ENCODE data around the gene SLC29A3. TPM values are rescaled to one million over a fixed set of nuclear protein-coding genes. Genes with fewer than 3 reads are reported as not detected.
A peak's percentile ranks its signal among the peaks of the same experiment; 100 is the strongest.

Gene SLC29A3
- total and polyA plus RNA-seq, 2 donors: 4.8 to 8.3 TPM

DNA sequence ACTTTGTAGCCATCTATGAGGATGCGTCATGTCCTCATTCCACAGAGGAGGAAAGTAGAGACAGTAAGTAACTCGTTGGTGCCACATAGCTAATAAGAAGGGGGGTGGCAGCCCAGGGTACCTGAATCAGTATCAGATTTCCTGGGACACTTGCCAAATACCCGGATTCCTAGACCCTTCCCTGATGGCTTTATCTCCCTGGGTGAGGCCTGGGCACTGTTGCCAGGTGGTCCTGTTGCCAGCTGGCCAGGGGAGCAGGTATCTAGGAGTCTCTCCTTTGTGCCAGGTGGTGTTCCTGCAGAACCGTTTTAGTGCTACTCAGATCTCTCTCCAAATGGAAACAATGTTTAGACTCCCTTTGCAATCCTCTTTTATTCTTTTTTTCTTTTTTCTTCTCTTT is 12.7 kb downstream of the SLC29A3 start:
- no peaks in the 10 kb centered on the region for H3K4me1 ChIP-seq (ENCODE audit: insufficient read depth)
- no peak overlapping the region for H3K27ac ChIP-seq (ENCODE audit: low read depth)
- H3K36me3 ChIP-seq (ENCODE audit: insufficient read depth): peaks cover 2% of the 10 kb centered on the region
- no peak overlapping the region for H3K4me3 ChIP-seq (ENCODE audit: low read depth, low read length)
- 63% methylated on average over 4 of the region's 4 CpGs for WGBS
- DNase-seq (ENCODE audit: extremely low spot score): no peak

DNA sequence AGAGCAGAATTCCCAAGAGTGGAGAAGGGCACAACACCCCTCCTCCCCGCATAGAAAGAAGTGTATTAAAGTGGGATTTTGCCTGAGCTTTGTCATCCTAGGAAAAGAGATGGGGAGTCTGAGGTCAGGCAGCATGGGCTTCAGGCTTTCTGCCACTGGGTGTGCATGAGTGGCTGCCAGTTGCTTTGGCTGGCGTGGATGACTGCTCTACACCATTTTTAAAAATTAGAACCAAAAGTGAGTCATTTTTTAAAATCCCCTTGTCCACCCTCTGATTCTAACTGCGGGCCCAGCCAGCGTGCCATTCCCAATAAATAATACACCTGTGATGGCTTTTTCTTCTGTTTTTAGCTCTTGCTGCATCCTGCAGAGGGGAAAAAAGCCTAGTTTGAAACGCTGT is 13.4 kb downstream of the SLC29A3 start:
- Histone ChIP-seq H3K27ac (ENCODE audit: low read depth) (no peak overlapping the region), H3K4me3 (ENCODE audit: low read depth, low read length) (no peak overlapping the region), H3K4me1 (ENCODE audit: insufficient read depth) (no peaks in the 10 kb centered on the region), H3K36me3 (ENCODE audit: insufficient read depth) (no peaks in the 10 kb centered on the region)
- DNase-seq (ENCODE audit: extremely low spot score): no peak
- WGBS: 92% methylated on average over 5 of the region's 5 CpGs

DNA sequence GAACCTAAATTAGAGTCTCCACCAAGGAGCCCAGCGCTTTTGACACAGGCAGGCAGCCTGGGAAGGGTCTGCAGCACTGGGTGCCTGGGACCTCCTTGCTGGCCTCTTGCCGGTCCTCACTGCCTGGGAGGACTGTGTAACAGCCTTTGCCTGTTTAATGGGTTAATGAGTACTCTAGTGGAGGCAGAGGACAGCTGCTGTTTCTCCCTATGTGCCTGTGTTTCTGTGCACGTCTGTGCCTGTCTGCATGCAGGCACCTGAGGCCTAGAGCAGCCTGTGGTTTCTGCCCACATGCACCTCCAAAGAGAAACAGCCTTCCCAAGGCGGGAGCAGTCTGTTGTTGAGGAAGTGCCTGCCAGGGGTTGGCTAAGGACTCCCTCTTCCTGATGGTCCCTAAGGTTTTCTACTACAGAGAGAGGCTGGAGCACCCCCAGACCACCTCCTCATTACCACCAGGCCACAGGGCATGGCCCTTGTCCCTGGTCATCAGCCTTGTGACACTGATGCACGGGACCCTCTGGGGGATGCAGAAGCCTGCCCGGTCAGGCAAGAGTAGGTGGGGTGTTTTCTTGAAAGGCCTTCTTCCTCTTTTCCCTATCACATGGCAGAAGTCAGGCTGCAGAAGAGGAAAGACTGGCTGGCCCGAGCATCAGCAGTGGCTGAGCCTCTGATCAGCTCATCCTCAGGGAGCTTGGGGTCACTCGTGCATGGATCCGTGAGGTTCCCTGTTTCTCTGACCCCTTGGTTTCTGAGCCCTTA is 14.2 kb downstream of the SLC29A3 start:
- Histone ChIP-seq H3K4me1 (ENCODE audit: insufficient read depth) (no peaks in the 10 kb centered on the region), H3K27ac (ENCODE audit: low read depth) (no peak overlapping the region), H3K4me3 (ENCODE audit: low read depth, low read length) (no peak overlapping the region), H3K36me3 (ENCODE audit: insufficient read depth) (no peaks in the 10 kb centered on the region)
- 69% methylated on average over 9 of the region's 9 CpGs for WGBS
- no peak for DNase-seq (ENCODE audit: extremely low spot score)

DNA sequence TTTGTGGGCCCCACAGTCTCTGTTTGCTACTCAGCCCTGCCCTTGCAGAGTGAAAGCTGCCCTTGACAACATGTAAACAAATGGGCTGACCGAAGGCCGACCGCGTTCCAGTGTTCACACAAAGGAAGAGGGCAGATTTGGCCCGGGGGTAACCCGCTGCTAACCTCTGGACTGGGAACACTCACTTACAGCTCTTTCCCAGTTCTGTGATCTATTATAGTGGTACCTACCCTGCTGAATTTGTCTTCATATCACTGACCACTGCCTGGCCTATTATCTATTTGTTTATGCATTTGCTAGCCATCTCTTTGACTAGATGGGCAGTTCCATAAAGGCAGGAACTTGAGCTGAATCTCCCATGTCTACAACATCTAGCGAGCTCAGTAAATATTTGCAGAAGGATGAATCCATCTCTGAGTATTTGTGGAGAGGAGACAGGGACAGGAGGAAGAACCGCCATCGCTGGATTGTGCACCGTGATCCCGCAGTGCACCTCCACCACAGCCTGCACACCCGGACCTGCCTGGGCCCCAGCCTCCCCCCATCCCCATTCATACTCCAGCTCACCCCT is 15.2 kb downstream of the SLC29A3 start:
- no peaks in the 10 kb centered on the region for H3K4me1 ChIP-seq (ENCODE audit: insufficient read depth)
- H3K27ac ChIP-seq (ENCODE audit: low read depth): no peak overlapping the region
- H3K4me3 ChIP-seq (ENCODE audit: low read depth, low read length): no peak overlapping the region
- DNase-seq (ENCODE audit: extremely low spot score): no peak
- 67% methylated on average over 12 of the region's 12 CpGs for WGBS
- no peaks in the 10 kb centered on the region for H3K36me3 ChIP-seq (ENCODE audit: insufficient read depth)

DNA sequence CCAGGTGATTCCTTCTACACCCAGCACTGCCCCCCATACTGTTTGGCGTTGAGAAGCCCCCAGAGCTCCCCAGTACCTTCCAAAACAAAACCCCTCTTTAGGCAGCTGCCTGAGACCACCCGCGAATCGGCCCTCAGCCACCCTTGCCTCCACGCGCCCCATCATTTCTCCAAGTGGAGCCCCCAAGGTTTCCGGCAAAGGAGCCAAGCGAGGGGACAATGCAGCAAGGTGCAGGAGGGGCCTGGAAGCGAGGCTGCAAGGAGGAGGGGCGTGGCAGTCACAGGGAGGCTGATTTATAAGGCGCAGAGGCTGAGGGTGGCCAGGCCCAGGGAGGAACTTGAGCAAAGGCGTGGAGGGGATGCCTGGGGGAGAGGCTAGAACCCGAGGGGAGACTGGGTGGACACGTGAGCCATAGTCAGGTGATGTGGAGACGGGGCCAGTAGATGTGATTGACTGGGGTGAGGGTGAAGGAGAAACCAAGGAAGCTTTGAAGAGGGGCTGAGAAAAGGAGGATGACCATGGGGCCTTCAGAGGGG is 16.2 kb downstream of the SLC29A3 start:
- Histone ChIP-seq H3K36me3 (ENCODE audit: insufficient read depth) (no peaks in the 10 kb centered on the region), H3K4me1 (ENCODE audit: insufficient read depth) (no peaks in the 10 kb centered on the region), H3K4me3 (ENCODE audit: low read depth, low read length) (no peak overlapping the region), H3K27ac (ENCODE audit: low read depth) (no peak overlapping the region)
- 94% methylated on average over 15 of the region's 15 CpGs for WGBS
- DNase-seq (ENCODE audit: extremely low spot score): no peak

DNA sequence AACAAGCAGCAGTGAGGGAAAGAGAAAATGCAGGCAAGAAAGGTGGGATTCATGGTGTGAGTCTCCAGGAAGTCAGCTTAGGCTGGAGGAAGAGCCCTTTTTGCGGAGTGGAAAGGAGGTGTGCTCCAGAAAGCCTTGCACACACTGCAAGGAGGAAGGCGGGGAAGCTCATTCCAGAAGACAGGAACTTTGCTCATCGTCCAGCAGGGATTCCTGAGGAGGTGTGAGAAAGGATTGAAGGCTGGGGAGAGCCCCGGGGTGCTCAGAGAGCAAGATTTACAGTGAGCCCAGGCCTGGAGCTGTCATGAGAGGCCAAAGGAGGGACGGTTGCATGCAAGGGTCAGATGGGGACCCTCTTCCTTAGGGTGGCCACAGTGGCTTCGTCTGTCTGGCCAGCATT is 17.6 kb downstream of the SLC29A3 start:
- 76% methylated on average over 6 of the region's 6 CpGs for WGBS
- Histone ChIP-seq H3K4me1 (ENCODE audit: insufficient read depth) (no peaks in the 10 kb centered on the region), H3K36me3 (ENCODE audit: insufficient read depth) (no peaks in the 10 kb centered on the region), H3K27ac (ENCODE audit: low read depth) (no peak overlapping the region), H3K4me3 (ENCODE audit: low read depth, low read length) (no peak overlapping the region)
- no peak for DNase-seq (ENCODE audit: extremely low spot score)

DNA sequence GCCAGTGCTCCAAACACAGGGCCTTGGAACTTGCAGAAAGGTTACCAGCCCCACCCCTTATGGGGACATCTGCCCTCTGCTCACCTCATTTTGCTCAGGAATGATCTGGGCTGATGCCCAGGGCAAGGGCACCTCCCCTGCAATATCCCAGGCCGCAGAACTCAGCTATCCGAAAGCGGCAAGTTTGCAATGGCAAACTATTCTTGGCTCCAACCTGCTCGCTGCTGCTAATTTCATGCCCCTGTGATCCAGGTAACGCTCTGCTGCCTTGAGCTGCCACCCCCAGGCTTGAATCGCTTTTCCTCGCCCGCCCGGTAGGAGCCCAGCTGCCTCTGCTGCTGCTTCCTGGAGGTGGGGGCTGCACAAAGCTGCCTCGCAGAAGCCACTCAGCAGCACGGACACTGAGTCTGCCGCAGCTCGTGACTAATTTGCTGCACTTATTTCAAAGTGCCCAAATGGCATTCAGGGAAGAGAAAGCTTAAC is 18.2 kb downstream of the SLC29A3 start:
- no peaks in the 10 kb centered on the region for H3K36me3 ChIP-seq (ENCODE audit: insufficient read depth)
- 94% methylated on average over 13 of the region's 13 CpGs for WGBS
- H3K4me1 ChIP-seq (ENCODE audit: insufficient read depth): no peaks in the 10 kb centered on the region

DNA sequence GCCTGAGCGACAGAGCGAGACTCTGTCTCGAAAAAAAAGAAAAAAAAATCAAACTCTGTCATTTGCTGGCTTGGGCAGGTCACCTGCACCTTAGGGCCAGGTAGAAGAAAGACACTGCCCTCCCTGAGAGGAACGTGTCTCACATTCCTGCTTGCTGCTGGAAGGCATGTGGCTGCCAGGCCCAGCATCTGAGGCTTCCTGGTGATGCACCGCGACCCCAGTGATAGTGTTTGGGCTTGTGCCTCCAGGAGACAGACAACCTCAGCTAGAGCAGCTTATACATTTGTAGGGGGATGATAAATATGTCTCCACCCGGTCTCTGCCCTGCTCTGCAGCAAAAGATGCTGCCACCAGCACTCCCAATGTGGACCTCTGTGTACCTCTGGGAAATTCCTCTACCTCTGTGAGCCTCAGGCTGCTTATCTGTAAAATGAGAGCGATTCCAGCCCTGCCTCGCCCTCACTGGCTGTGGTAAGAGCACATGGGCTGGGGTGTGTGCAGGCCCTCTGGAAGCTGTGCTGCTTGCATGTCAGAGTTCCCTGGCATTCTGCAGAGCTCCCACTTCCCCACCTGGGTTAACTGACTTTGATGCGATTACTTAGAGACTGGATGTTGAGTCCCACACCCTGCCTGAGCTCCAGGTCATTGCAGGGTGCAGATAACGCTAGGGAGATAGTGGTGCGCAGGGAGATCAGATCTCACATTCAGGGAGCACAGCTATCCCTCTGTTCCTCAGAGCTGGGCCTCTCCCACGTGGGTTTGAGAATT is 19.9 kb downstream of the SLC29A3 start:
- Histone ChIP-seq H3K27ac (ENCODE audit: low read depth) (no peak overlapping the region), H3K4me1 (ENCODE audit: insufficient read depth) (no peaks in the 10 kb centered on the region), H3K36me3 (ENCODE audit: insufficient read depth) (no peaks in the 10 kb centered on the region), H3K4me3 (ENCODE audit: low read depth, low read length) (no peak overlapping the region)
- 85% methylated on average over 13 of the region's 13 CpGs for WGBS
- no peak for DNase-seq (ENCODE audit: extremely low spot score)

More for the DNA sequence above, 18.2 kb downstream of the SLC29A3 start:
- Histone ChIP-seq H3K27ac (ENCODE audit: low read depth) (no peak overlapping the region), H3K4me3 (ENCODE audit: low read depth, low read length) (no peak overlapping the region)
- DNase-seq (ENCODE audit: extremely low spot score): no peak

DNA sequence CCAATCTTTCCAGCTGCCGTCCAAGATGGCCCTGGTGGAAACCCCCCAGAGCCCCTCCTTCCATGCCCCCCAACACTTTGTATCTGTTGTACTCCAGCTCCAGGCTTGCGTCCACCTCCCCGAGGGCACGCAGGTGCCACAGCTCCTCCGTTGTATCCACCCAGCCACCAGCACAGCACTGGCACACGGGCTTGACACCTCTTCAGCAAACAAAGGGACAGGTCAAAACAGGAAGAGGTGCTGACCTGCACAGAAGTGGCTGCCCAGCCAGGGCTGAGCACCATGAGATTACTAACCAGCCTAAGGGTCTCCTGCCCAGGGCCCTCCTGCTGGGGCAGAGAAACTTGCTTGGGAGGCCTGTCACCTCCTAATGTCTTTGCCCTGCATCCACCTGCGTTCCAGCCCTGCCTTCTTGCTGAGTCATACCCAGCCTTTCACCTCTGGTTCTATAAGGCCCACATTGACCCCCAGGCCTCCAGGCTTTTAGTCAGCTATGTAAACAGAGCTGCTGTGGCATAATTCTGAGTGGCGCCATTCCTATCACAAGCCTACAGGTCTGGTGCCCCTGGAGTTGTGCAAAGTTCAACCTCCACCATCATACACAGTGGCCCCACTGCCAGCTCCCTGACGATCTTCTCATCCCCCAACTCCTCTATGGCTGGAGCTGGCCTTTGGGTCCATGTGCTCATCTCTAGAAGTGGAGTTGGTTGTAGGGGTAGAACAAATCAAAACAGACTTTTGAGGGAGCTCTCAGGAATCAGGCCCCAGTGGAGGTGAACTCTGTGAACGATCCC is 20.9 kb downstream of the SLC29A3 start:
- 92% methylated on average over 10 of the region's 10 CpGs for WGBS
- DNase-seq (ENCODE audit: extremely low spot score): no peak
- peak overlapping the region; percentile 15 for H3K27ac ChIP-seq (ENCODE audit: low read depth)
- no peaks in the 10 kb centered on the region for H3K36me3 ChIP-seq (ENCODE audit: insufficient read depth)
- no peak overlapping the region for H3K4me3 ChIP-seq (ENCODE audit: low read depth, low read length)
- no peaks in the 10 kb centered on the region for H3K4me1 ChIP-seq (ENCODE audit: insufficient read depth)

DNA sequence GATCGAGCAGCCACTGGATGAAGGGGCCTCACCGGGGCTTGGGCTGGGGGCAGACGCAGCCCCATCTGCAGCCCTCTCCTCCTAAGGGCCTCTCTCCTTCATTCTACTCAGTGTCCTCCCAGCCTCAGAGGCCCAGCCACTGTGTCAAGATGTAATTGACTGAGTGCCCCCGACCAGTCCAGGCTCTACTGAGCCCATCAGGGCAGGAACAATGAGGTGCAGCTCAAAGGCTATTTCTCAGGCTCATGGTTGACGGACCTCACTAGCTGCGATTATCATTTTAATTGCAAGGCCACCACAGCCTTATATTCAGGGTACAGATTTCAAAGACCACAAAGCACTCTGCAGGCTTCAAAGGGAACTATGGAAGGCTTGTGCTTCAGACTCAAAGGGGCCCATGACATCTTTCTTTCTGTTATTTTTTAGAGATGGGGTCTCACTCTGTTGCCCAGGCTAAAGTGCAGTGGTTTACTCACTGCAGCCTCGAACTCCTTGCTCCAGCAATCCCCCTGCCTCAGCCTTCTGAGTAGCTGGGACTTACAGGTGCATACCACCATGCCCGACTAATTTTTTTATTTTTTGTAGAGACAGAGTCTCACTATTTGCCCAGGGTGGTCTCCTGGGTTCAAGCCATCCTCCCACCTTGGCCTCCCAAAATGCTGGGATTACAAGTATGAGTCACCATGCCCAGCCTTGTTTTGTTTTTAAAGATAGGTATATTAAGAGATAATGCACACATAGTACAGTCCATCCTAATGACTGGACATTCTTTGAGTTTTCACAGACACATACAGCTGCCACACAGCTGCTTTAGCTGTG is 23.7 kb downstream of the SLC29A3 start:
- DNase-seq (ENCODE audit: extremely low spot score): no peak
- 93% methylated on average over 8 of the region's 8 CpGs for WGBS
- Histone ChIP-seq H3K4me3 (ENCODE audit: low read depth, low read length) (no peak overlapping the region), H3K4me1 (ENCODE audit: insufficient read depth) (no peaks in the 10 kb centered on the region), H3K36me3 (ENCODE audit: insufficient read depth) (no peaks in the 10 kb centered on the region), H3K27ac (ENCODE audit: low read depth) (no peak overlapping the region)

DNA sequence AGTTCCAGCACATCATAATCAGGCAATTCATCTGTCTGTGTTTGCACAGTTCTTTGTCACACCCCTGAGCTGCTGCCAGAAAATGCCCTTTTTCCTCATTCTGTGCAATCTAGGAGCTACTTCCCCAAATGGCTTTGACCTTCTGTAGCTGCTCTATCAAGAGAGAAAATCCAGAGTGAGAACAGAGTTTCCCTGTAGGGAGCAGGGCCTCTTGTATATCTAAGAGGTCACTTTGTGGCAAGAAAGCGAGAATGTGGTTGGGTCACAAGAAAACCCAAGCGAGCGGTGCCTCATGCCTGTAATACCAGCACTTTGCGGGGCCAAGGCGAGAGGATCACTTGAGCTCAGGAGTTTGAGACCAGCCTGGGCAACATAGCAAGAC is 24.3 kb downstream of the SLC29A3 start:
- 81% methylated on average over 5 of the region's 5 CpGs for WGBS
- no peak for DNase-seq (ENCODE audit: extremely low spot score)

DNA sequence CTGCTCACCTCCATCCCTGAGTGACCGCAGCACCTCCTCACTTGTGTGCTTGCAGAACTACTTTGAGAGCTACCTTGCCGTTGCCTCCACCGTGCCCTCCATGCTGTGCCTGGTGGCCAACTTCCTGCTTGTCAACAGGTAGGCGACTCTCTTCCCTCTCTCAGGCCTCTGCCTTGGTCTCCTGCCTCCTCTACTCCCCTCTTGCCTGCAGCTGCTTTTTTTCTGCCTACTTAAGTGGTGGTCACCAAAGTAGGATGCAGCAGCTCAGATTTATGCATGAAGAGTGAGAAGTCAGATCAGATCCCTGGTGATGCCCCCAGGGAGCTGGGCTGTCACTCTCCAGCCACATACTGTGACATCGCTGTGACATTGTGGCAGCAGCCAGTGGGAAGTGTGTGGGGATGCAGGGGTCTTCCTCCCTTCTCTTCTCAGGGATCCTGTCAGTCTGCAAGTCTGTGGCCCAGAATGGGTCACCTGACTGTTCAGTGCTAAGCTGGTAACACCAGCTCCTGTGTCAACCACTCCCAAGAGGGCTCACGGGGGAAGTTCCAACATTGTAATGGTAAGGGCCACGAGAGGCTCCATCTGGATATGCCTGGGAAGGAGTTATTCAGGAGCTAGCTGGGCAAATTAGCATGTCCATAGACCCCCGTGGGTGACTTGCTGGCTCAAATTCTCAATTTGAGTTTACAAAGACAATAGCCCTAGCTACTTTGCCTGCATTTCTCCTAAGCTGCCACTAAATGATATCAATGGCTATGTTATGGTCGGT is 25.3 kb downstream of the SLC29A3 start:
- no peak for DNase-seq (ENCODE audit: extremely low spot score)
- Histone ChIP-seq H3K27ac (ENCODE audit: low read depth) (no peak overlapping the region), H3K36me3 (ENCODE audit: insufficient read depth) (no peaks in the 10 kb centered on the region), H3K4me1 (ENCODE audit: insufficient read depth) (no peaks in the 10 kb centered on the region), H3K4me3 (ENCODE audit: low read depth, low read length) (no peak overlapping the region)
- WGBS: 86% methylated on average over 9 of the region's 9 CpGs

More for the DNA sequence above, 24.3 kb downstream of the SLC29A3 start:
- Histone ChIP-seq H3K4me1 (ENCODE audit: insufficient read depth) (no peaks in the 10 kb centered on the region), H3K4me3 (ENCODE audit: low read depth, low read length) (no peak overlapping the region), H3K36me3 (ENCODE audit: insufficient read depth) (no peaks in the 10 kb centered on the region), H3K27ac (ENCODE audit: low read depth) (no peak overlapping the region)
